Keratinocyte (primary cell): ENCODE data around the gene CNNM2. TPM values are rescaled to one million over a fixed set of nuclear protein-coding genes. Genes with fewer than 3 reads are reported as not detected.

ENCODE experiments used
- DNase-seq: peaks from one replicate; pipeline ENCODE4 v3.0.0-alpha.2; 2011; ENCODE audit warnings: low read depth, missing footprints, low spot score
- FAIRE-seq: peaks from 2 replicates; lab custom pipeline; 2011; peaks lifted over from hg19 to GRCh38; lab: Jason Lieb, UNC
- H2AFZ ChIP-seq: 2 replicates; pipeline ENCODE4 v1.6.0; 2012; ENCODE audit warnings: low read length, control low read depth, inconsistent platforms; ENCODE audit not compliant: control insufficient read depth
- H3K27ac ChIP-seq: 2 replicates; pipeline ENCODE4 v1.5.1; 2011; ENCODE audit warnings: low read length; ENCODE audit not compliant: control insufficient read depth, insufficient read depth
- H3K27me3 ChIP-seq: 3 replicates; pipeline ENCODE4 v1.6.0; 2011; ENCODE audit warnings: low read length; ENCODE audit not compliant: control insufficient read depth, insufficient read depth; ENCODE audit errors: extremely low read depth
- H3K36me3 ChIP-seq, 2 experiments: 2 replicates in 1 of 2; 3 replicates in 1 of 2; pipeline ENCODE4 v1.5.1; 2011; ENCODE audit warnings: low read length in 2 of 2, mild to moderate bottlenecking in 1 of 2; ENCODE audit not compliant: control insufficient read depth in 2 of 2, insufficient read depth in 2 of 2; ENCODE audit errors: extremely low read depth in 1 of 2
- H3K4me1 ChIP-seq: 3 replicates; pipeline ENCODE4 v1.5.1; 2011; ENCODE audit warnings: low read length; ENCODE audit not compliant: control insufficient read depth, insufficient read depth; ENCODE audit errors: extremely low read depth
- H3K4me2 ChIP-seq: 3 replicates; pipeline ENCODE4 v1.6.0; 2011; ENCODE audit warnings: low read depth, low read length; ENCODE audit not compliant: control insufficient read depth, insufficient read depth; ENCODE audit errors: extremely low read depth
- H3K4me3 ChIP-seq, 3 experiments: fragments of 200-600 bp in 1 of 3; sonication (generic) in 1 of 3; 2 replicates in 2 of 3; 3 replicates in 1 of 3; pipeline ENCODE4 v1.5.1; 2011 to 2016; ENCODE audit warnings: low read length in 3 of 3, mild to moderate bottlenecking in 3 of 3, control low read depth in 2 of 3, inconsistent platforms in 1 of 3, low read depth in 1 of 3, mixed read lengths in 1 of 3, mixed run types in 1 of 3, moderate library complexity in 1 of 3; ENCODE audit not compliant: control insufficient read depth in 2 of 3, insufficient read depth in 2 of 3; ENCODE audit errors: extremely low read depth in 1 of 3
- H3K79me2 ChIP-seq: 2 replicates; pipeline ENCODE4 v1.6.0; 2012; ENCODE audit warnings: low read length; ENCODE audit not compliant: control insufficient read depth, insufficient read depth
- H3K9ac ChIP-seq: 3 replicates; pipeline ENCODE4 v1.6.0; 2011; ENCODE audit warnings: low read length; ENCODE audit not compliant: control insufficient read depth, insufficient read depth; ENCODE audit errors: extremely low read depth
- H3K9me1 ChIP-seq: 3 replicates; pipeline ENCODE4 v1.6.0; 2011; ENCODE audit warnings: low read length; ENCODE audit not compliant: control insufficient read depth, insufficient read depth; ENCODE audit errors: extremely low read depth
- H3K9me3 ChIP-seq: 2 replicates; pipeline ENCODE4 v1.5.1; 2012; ENCODE audit warnings: low read depth, low read length; ENCODE audit not compliant: control insufficient read depth
- H4K20me1 ChIP-seq: 3 replicates; pipeline ENCODE4 v1.6.0; 2011; ENCODE audit warnings: low read length; ENCODE audit not compliant: control insufficient read depth, insufficient read depth; ENCODE audit errors: extremely low read depth
- EZH2 ChIP-seq: IDR thresholded peaks from one replicate; pipeline ENCODE4 v1.6.1; 2012; ENCODE audit warnings: inconsistent platforms, mild to moderate bottlenecking, low read length, moderate library complexity
- dilution Hi-C: fragments of 300-500 bp; cut with MboI; formaldehyde crosslinking; loops from one replicate; pipeline ENCODE4 v1.7.0; 2020; ENCODE audit warnings: low sequenced_read_pairs; ENCODE audit not compliant: extremely low pct_ligation_motif_present
- polyA plus RNA-seq, 5 experiments: library from polyadenylated mRNA; depleted of rRNA in 3 of 5; stranded (reverse) in 3 of 5; stranded (forward) in 1 of 5; unstranded in 1 of 5; fragments of >200 nt; gene quantifications; 1 replicate in 1 of 5; 2 replicates in 3 of 5; 3 replicates in 1 of 5; pipeline versions ENCODE4 v1.2.1 to v1.2.3, GENCODE V29; 2011 to 2012; ENCODE audit warnings: missing spikeins in 2 of 5, low read depth in 1 of 5, low replicate concordance in 1 of 5
- TF ChIP-seq, protein P1 (sequence below), 3 experiments: IDR thresholded peaks in 1 of 3; conservative IDR thresholded peaks in 1 of 3; optimal IDR thresholded peaks in 1 of 3; 2 replicates in 2 of 3; 3 replicates in 1 of 3; pipeline versions ENCODE3 to v1.5.1; 2011; ENCODE audit warnings: low read length in 3 of 3, mild to moderate bottlenecking in 3 of 3, moderate library complexity in 2 of 3, control low read depth in 1 of 3, inconsistent platforms in 1 of 3; ENCODE audit not compliant: insufficient read depth in 2 of 3; ENCODE audit errors: extremely low read depth in 1 of 3

CNNM2 gene
- polyA plus RNA-seq, 1 donor (not counting 4 experiments of a cell fraction or from before 2014, with no cell fraction given): 1.5 TPM

DNA sequence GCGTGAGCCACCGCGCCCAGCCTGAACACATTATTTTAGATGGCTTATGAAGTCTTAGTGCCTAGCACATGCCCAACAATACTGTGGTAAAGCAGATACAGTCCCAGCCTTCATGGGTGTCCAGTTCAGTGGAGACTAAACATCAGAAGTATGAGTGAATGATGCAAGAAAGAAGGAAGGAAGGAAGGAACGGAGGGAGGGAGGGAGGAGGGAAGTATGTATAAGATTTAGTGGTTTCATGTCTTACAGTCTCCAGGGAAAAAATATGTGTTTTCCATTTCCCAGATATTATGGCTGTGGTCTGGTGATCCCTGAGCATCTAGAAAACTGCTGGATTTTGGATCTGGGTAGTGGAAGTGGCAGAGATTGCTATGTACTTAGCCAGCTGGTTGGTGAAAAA is 45.9 kb upstream of the CNNM2 start:
- H3K9me3 ChIP-seq: no peaks in the 10 kb centered on the region
- H3K4me1 ChIP-seq: peaks cover 5% of the 10 kb centered on the region
- FAIRE-seq (no peak), DNase-seq (no peak)
- no peaks in the 10 kb centered on the region for H3K9me1 ChIP-seq
- H2AFZ ChIP-seq: no peak overlapping the region
- no peaks in the 10 kb centered on the region for H4K20me1 ChIP-seq
- TF ChIP-seq, protein P1, sequence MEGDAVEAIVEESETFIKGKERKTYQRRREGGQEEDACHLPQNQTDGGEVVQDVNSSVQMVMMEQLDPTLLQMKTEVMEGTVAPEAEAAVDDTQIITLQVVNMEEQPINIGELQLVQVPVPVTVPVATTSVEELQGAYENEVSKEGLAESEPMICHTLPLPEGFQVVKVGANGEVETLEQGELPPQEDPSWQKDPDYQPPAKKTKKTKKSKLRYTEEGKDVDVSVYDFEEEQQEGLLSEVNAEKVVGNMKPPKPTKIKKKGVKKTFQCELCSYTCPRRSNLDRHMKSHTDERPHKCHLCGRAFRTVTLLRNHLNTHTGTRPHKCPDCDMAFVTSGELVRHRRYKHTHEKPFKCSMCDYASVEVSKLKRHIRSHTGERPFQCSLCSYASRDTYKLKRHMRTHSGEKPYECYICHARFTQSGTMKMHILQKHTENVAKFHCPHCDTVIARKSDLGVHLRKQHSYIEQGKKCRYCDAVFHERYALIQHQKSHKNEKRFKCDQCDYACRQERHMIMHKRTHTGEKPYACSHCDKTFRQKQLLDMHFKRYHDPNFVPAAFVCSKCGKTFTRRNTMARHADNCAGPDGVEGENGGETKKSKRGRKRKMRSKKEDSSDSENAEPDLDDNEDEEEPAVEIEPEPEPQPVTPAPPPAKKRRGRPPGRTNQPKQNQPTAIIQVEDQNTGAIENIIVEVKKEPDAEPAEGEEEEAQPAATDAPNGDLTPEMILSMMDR (optimal IDR thresholded peaks at IDR 0.05 in 1 of 3, IDR thresholded peaks at IDR 0.05 in 1 of 3, conservative IDR thresholded peaks at IDR 0.05 in 1 of 3; ENCODE audit: extremely low read depth in 1 of 3, insufficient read depth in 2 of 3, low read length in 3 of 3): no peak
- TF ChIP-seq EZH2: no peak
- H3K27me3 ChIP-seq: no peaks in the 10 kb centered on the region
- H3K9ac ChIP-seq: no peak overlapping the region
- dilution Hi-C loops: no loop called here
- H3K36me3 ChIP-seq: no peaks in the 10 kb centered on the region
- no peak overlapping the region for H3K4me2 ChIP-seq
- no peak overlapping the region for H3K27ac ChIP-seq
- H3K4me3 ChIP-seq: no peak overlapping the region
- H3K79me2 ChIP-seq: no peaks in the 10 kb centered on the region

DNA sequence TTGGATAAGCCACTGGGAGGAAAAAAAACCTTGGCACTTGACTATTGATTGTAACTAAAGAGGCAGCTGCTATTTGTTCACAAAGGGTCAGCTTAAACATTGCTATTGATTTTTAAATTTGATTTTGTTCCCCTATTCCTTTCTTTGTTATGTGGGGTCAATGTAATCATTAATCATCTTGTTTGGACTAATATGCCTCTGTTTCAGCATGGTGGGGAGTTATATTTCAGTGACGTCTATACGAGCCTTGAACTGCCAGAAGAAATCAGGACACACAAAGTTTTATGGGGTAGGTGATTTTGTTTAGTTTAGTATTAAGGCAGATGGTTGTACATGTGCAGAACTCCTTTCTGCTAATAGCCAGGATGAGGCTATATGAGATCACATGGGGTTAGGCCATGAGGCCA is 41.3 kb upstream of the CNNM2 start:
- DNase-seq (no peak), FAIRE-seq (no peak)
- no peaks in the 10 kb centered on the region for H4K20me1 ChIP-seq
- no peak overlapping the region for H3K4me2 ChIP-seq
- no peak overlapping the region for H3K27ac ChIP-seq
- H3K4me1 ChIP-seq: no peaks in the 10 kb centered on the region
- H3K27me3 ChIP-seq: no peaks in the 10 kb centered on the region
- dilution Hi-C loops: no loop called here
- no peak overlapping the region for H2AFZ ChIP-seq
- H3K9me3 ChIP-seq: no peaks in the 10 kb centered on the region
- no peak overlapping the region for H3K4me3 ChIP-seq
- no peak overlapping the region for H3K9ac ChIP-seq
- no peaks in the 10 kb centered on the region for H3K36me3 ChIP-seq
- H3K9me1 ChIP-seq: no peaks in the 10 kb centered on the region
- no peaks in the 10 kb centered on the region for H3K79me2 ChIP-seq
- TF ChIP-seq EZH2: no peak
- TF ChIP-seq, protein P1 (optimal IDR thresholded peaks at IDR 0.05 in 1 of 3, IDR thresholded peaks at IDR 0.05 in 1 of 3, conservative IDR thresholded peaks at IDR 0.05 in 1 of 3; ENCODE audit: extremely low read depth in 1 of 3, insufficient read depth in 2 of 3, low read length in 3 of 3): no peak
